Measurements from ENCODE around the gene COL20A1. TPM values are rescaled to one million over a fixed set of nuclear protein-coding genes. Genes with fewer than 3 reads are reported as not detected.

Gene COL20A1
- total RNA-seq, 1 donor from 2014 or later = not detected

GRCh38 chr20:63318391-63319163, 25.6 kb downstream of the COL20A1 start:
- Histone ChIP-seq H3K9me3 (no peaks in the 10 kb centered on the region), H3K36me3 (no peaks in the 10 kb centered on the region), H3K27ac (no peak overlapping the region), H3K4me3 (no peak overlapping the region), H3K4me1 (peaks cover 7% of the 10 kb centered on the region), H3K27me3 (no peaks in the 10 kb centered on the region)
- TF ChIP-seq POLR2AphosphoS5 (IDR thresholded peaks at IDR 0.05; ENCODE audit: insufficient read depth in 1 of 2, low read depth in 1 of 2) = no peak
- TF ChIP-seq CTCF (IDR thresholded peaks at IDR 0.05) = no peak
- no peak for TF ChIP-seq POLR2A (IDR thresholded peaks at IDR 0.05)
- no peak for DNase-seq (ENCODE audit: extremely low spot score in 2 of 2)
- intact Hi-C loops (cut with DNase I) = no loop called here

- Histone ChIP-seq H3K27me3 (no peaks in the 10 kb centered on the region), H3K36me3 (no peaks in the 10 kb centered on the region), H3K9me3 (no peaks in the 10 kb centered on the region), H3K4me1 (peaks cover 7% of the 10 kb centered on the region), H3K4me3 (no peak overlapping the region), H3K27ac (no peak overlapping the region)
- TF ChIP-seq POLR2AphosphoS5 (IDR thresholded peaks at IDR 0.05; ENCODE audit: insufficient read depth in 1 of 2, low read depth in 1 of 2) (no peak), POLR2A (IDR thresholded peaks at IDR 0.05) (no peak), CTCF (IDR thresholded peaks at IDR 0.05) (no peak)
- no peak for DNase-seq (ENCODE audit: extremely low spot score in 2 of 2)
- intact Hi-C loops (cut with DNase I) = no loop called here
These were observed 26.4 kb downstream of the COL20A1 start for GRCh38 chr20:63319164-63320040.

GRCh38 chr20:63320041-63320511, 27.1 kb downstream of the COL20A1 start:
- no peak overlapping the region for H3K4me3 ChIP-seq
- intact Hi-C loops (cut with DNase I) = no loop called here
- H3K4me1 ChIP-seq = peaks cover 7% of the 10 kb centered on the region
- H3K27ac ChIP-seq = no peak overlapping the region
- no peak for TF ChIP-seq CTCF (IDR thresholded peaks at IDR 0.05)
- no peak for TF ChIP-seq POLR2AphosphoS5 (IDR thresholded peaks at IDR 0.05; ENCODE audit: insufficient read depth in 1 of 2, low read depth in 1 of 2)
- no peak for TF ChIP-seq POLR2A (IDR thresholded peaks at IDR 0.05)
- H3K36me3 ChIP-seq = no peaks in the 10 kb centered on the region
- H3K27me3 ChIP-seq = no peaks in the 10 kb centered on the region
- no peaks in the 10 kb centered on the region for H3K9me3 ChIP-seq
- no peak for DNase-seq (ENCODE audit: extremely low spot score in 2 of 2)

- H3K9me3 ChIP-seq = no peaks in the 10 kb centered on the region
- no peak overlapping the region for H3K27ac ChIP-seq
- TF ChIP-seq POLR2A (IDR thresholded peaks at IDR 0.05) (no peak), POLR2AphosphoS5 (IDR thresholded peaks at IDR 0.05; ENCODE audit: insufficient read depth in 1 of 2, low read depth in 1 of 2) (no peak), CTCF (IDR thresholded peaks at IDR 0.05) (no peak)
- H3K36me3 ChIP-seq = no peaks in the 10 kb centered on the region
- H3K4me1 ChIP-seq = peaks cover 7% of the 10 kb centered on the region
- no peak for DNase-seq (ENCODE audit: extremely low spot score in 2 of 2)
- intact Hi-C loops (cut with DNase I) = no loop called here
- H3K4me3 ChIP-seq = no peak overlapping the region
- H3K27me3 ChIP-seq = no peaks in the 10 kb centered on the region
These were observed 27.7 kb downstream of the COL20A1 start for GRCh38 chr20:63320616-63321147.

Data from vagina (tissue), 2 donors.